Measurements from ENCODE around the gene NKAIN2.

DNA sequence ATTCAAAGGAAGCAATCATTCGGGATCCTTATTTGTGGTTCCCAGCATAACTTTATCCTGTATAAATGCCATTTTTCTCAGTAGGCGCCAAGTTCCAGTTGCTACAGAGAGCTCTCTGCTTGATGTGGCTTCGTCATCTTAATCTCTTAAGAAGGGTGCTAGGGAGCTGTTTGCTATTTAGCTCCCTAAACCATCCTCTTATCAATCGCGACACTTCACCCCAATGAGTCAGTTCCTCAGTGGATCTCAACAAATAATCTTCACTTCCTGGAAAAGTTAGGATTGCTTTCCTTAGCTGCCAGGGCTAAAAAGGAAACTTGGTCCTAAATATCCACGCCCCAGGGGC lies 1.3 kb upstream of the NKAIN2 start:
- TF ChIP-seq CTCF (IDR thresholded peaks at IDR 0.05; ENCODE audit: extremely low read depth in 1 of 2, insufficient read depth in 1 of 2, low read depth in 1 of 2, low read length in 2 of 2): no peak
- no peak for TF ChIP-seq POLR2A (IDR thresholded peaks at IDR 0.05; ENCODE audit: low read depth, low read length)
- TF ChIP-seq GATA2 (IDR thresholded peaks at IDR 0.05; ENCODE audit: insufficient read depth, insufficient read length, low read depth, low read length): no peak
- TF ChIP-seq EZH2 (IDR thresholded peaks at IDR 0.05; ENCODE audit: borderline replicate concordance, low read depth, low read length, severe bottlenecking): no peak
- TF ChIP-seq MYC (IDR thresholded peaks at IDR 0.05; ENCODE audit: low read depth, low read length): no peak
